Stimulated activated CD8-positive, alpha-beta memory T cell treated with anti-CD3 and anti-CD28 coated beads, Interleukin-7, amount 100 ng/mL, for 1 hour (primary cell): ENCODE results near the gene PLEKHG5.

Experiments used
- DNase-seq, 2 donors: peaks; one replicate each; pipeline ENCODE4 v3.0.0-alpha.2; 2020; ENCODE audit warnings: low read depth in 2 of 2

The PLEKHG5 gene

DNA sequence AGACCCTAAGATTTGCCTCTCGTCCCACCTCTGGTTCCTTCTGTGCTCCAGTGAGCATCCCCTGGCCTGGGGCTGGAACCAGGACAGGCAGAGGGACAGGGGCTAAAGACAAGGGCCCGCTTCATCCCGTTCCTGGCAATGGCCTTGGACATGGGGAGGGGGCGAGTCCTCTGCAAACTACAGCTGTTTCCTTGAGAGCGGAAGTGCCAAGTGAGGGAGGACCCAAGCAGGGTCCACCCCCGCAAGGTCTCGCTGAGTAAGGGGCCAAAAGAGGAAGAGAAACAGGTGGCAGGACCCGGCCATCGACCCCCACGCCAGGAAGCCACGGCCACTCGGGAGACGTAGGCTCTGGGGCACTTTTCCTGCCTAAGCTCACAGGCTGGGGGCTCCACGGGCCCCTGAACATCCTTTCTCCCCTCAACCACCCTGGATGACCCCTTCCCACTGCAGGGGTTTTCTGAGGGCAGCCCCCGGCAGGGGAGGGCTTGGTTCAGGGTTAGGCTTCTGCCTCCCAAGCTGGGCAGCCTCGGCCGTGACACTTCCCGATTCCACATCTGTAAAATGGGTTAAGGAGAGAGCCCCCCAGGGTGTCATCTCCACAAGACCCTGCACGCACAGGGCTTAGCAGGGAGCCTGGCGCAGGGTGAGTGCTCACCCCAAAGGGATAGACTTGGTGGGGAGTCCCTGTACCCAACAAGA is 17.9 kb upstream of the PLEKHG5 start:
- no peak for DNase-seq

GRCh38 chr1:6508816-6509189 is 17.3 kb upstream of the PLEKHG5 start:
- DNase-seq: no peak

- DNase-seq: no peak
Measured at GRCh38 chr1:6508154-6508815, 16.8 kb upstream of the PLEKHG5 start.

DNA sequence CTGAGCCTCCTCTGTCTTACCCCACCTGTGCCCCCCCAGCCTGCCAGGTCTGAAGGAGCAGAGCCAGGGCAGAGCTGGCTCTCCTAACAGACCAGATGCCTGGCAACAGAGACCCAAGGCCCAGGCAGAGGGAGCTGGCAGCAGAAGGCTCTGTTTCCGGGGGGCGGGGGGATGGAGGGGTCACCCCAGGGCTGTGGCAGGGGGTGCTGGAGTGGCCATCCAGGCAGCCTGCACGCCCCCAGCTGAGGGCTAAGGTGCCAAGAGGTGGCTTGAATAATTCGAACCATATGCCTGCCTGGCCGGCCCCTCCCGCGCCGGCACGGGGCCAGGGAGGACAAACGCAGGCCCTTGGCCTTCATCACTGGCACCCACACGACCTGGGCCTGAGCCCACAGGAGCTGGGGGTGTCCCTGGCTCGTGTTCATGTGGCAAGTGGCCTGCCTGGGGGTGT is 16.0 kb upstream of the PLEKHG5 start:
- DNase-seq: no peak

- no peak for DNase-seq
Measured at GRCh38 chr1:6507037-6507428, 15.6 kb upstream of the PLEKHG5 start.

GRCh38 chr1:6506210-6507036 is 15.0 kb upstream of the PLEKHG5 start:
- DNase-seq: no peak

- DNase-seq: no peak
Measured at GRCh38 chr1:6505367-6506209, 14.1 kb upstream of the PLEKHG5 start.

DNA sequence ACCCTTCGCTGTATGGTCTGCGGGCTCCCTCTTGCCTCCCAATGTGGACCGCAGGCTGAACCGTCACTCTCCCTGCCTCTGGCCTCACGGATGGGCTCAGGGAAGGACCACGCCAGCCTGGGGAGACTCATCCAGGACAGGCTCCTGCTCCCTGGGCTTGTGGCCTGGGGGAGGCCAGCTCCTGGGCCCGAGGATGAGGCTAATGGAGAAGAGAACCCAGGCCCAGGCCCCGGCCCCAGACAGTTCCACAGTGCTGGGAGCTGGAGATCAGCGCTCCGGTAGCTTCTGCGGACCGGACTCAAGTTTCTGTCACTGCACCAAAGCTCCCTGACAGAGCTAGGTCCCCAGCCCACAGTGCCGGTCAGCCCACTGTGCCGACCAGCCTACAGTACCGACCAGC is 13.4 kb upstream of the PLEKHG5 start:
- DNase-seq: no peak

DNA sequence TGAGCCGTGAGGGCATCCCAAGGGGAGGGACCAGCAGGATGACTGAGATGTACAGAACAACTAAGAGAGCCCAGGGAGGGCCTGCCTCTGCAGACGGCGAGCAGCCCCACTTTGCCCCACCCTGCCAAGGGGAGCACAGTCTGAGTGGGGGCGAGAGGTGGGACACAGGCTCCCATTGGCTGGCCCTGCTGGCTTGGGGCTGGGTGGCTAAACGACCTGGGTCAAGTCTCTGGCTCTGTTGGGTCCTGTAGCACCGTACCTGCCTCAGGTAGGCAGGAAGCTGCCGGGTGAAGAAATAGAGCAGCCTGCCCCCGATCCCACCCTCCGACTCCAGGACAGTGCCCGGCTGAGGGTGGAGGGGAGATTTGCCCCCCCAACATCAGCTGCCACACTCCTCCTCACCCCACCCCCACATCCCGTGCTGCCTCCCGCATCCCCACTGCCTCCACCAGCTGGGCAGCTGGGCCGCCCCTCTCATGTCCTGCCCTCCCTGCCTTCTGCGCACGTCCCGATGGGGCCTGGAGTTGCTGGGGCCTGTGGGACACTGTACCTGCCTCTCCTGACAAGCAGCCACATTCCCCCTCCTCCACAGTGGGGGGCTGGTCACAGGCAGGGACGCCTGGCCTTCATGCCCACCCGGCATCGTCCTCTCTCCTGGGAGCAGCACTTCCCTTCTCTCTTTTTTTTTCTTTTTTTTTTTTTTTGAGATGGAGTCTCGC is 12.6 kb upstream of the PLEKHG5 start:
- no peak for DNase-seq

DNA sequence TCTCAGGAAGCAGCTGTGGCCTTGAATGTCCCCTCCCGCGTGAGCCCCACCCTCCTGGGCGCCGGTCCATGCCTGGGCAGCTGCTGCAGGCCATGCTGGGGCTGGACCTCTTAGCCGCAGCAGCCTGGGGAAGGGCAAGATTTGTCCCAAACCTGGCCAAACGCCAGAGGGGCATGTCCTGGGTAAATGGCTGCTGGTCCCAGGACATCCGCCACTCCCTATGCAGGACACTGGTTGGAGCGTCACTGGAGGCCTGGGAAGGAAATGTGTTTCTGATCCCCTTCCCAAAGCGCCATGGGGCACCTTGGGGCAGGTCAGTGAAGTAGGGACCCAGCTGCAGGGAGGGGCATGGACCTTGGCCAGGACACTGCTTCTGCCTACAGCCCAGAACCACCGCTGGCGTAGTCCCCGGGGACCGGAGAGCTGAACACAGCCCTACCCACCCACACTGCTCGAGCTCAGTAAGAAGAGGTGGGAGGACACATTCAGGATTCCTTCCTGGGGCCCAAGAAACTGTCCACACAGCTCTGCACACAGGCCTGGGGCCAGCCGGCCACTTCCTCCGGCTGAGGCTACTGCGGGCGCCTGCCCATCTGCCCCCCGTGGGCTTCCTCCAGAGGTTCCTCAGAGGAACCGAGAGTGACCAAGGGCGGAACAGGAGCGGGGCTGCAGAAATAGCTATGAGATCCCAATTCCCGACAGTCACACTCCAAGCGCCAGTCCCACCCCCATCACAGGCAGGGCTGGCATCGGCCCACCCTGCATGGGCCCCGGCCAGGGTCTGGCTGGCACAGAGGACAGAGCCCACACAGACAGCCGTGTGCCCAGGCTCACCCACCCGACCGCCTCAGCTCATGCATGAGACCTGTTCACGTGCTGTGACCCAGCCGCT is 10.8 kb upstream of the PLEKHG5 start:
- DNase-seq: no peak

GRCh38 chr1:6501279-6501813 is 9.9 kb upstream of the PLEKHG5 start:
- no peak for DNase-seq

DNA sequence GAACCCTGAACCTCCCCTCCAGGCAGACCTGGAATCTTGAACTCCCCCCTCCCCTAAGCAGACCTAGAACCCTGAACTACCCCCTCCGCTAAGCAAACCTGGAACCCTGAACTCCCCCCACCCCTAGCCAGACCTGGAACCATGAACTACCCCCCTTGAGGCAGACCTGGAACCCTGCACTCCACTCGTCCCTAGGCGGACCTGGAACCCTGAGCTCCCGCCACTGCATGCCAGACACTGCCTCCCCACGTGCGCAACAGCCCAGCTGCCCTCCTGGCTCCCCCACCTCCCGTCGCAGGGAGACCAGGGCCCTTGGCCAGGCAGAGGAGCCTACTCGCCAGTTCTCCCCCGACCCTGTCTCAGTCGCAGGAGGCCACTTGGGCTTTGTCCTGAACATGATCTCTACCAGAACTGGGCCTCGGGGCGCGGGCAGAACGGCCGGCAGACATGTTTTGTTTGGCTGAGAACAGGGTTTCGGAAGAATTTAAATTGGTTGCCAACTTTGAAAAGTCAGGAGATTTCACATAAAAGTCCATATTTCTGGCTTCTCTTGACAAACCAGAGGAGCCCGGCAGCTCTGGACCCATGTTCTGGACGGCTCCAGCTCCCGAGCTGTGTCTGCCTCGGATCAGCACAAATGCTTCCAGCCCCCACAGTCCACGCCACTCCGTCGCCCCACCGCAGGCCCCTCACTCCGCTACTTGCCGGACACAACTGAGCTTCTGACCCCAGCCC is 9.2 kb upstream of the PLEKHG5 start:
- DNase-seq: no peak

GRCh38 chr1:6499296-6499695 is 7.8 kb upstream of the PLEKHG5 start:
- DNase-seq: no peak

- no peak for DNase-seq
Measured at GRCh38 chr1:6498576-6499111, 7.2 kb upstream of the PLEKHG5 start.

GRCh38 chr1:6497867-6498575 is 6.6 kb upstream of the PLEKHG5 start:
- no peak for DNase-seq

GRCh38 chr1:6497215-6497866 is 5.9 kb upstream of the PLEKHG5 start:
- DNase-seq: peak in 1 of 2 donors; percentile 14

GRCh38 chr1:6496890-6497214 is 5.4 kb upstream of the PLEKHG5 start:
- DNase-seq: no peak

- DNase-seq: no peak
Measured at GRCh38 chr1:6496365-6496721, 4.9 kb upstream of the PLEKHG5 start.
